Measurements from ENCODE around the gene IPO4. TPM values are rescaled to one million over a fixed set of nuclear protein-coding genes. Genes with fewer than 3 reads are reported as not detected.
A peak's percentile ranks its signal among the peaks of the same experiment; 100 is the strongest.

Gene IPO4
- total and polyA plus RNA-seq, 2 of the 13 experiments (the other 11 are each of a cell fraction or from before 2014, with no cell fraction given), result 39.0 to 179 TPM

DNA sequence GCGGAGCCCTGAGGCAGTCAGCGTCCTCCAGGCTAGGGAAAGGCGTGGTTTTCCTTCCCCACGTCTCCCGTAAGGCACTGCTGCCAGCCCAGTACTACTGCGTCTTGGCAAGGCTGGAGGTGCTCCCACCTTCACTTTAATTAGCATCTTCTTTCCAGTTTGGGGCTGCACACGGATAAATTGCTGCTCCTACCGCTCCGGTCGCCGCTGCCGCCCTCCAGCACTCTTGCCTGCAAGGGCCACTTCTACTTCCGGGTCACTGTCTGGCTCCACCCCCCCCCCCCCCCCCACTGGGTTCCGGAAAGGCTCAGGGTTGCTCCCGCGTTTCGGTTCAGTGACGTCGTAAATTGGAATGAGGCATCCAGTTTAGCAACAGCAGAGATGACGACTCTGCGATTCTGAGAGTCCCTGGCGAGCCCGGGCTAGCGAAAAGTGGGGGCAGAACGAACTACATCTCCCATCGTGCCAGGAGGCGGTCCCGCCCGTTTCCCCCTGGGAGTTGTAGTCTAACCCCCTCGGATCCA lies 43.6 kb upstream of the IPO4 start, which contains the start of gene NEDD8 (continued):
- TF ChIP-seq, protein P1, sequence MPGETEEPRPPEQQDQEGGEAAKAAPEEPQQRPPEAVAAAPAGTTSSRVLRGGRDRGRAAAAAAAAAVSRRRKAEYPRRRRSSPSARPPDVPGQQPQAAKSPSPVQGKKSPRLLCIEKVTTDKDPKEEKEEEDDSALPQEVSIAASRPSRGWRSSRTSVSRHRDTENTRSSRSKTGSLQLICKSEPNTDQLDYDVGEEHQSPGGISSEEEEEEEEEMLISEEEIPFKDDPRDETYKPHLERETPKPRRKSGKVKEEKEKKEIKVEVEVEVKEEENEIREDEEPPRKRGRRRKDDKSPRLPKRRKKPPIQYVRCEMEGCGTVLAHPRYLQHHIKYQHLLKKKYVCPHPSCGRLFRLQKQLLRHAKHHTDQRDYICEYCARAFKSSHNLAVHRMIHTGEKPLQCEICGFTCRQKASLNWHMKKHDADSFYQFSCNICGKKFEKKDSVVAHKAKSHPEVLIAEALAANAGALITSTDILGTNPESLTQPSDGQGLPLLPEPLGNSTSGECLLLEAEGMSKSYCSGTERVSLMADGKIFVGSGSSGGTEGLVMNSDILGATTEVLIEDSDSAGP (CRISPR knock-in tag; IDR thresholded peaks at IDR 0.05; ENCODE audit: borderline replicate concordance), result peak; percentile 95; the same call in 1 of the 2 replicates
- TF ChIP-seq, protein P2, sequence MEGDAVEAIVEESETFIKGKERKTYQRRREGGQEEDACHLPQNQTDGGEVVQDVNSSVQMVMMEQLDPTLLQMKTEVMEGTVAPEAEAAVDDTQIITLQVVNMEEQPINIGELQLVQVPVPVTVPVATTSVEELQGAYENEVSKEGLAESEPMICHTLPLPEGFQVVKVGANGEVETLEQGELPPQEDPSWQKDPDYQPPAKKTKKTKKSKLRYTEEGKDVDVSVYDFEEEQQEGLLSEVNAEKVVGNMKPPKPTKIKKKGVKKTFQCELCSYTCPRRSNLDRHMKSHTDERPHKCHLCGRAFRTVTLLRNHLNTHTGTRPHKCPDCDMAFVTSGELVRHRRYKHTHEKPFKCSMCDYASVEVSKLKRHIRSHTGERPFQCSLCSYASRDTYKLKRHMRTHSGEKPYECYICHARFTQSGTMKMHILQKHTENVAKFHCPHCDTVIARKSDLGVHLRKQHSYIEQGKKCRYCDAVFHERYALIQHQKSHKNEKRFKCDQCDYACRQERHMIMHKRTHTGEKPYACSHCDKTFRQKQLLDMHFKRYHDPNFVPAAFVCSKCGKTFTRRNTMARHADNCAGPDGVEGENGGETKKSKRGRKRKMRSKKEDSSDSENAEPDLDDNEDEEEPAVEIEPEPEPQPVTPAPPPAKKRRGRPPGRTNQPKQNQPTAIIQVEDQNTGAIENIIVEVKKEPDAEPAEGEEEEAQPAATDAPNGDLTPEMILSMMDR (CRISPR knock-in tag; IDR thresholded peaks at IDR 0.05), result no peak; the same call in none of the 2 replicates
- TF ChIP-seq PHF8 (CRISPR knock-in tag; IDR thresholded peaks at IDR 0.05) (peak; percentile 95), TSC22D2 (CRISPR knock-in tag; IDR thresholded peaks at IDR 0.05; ENCODE audit: borderline replicate concordance) (no peak; the same call in none of the 2 replicates), ZFP37 (CRISPR knock-in tag; IDR thresholded peaks at IDR 0.05; ENCODE audit: borderline replicate concordance) (no peak; the same call in 1 of the 2 replicates), ATM (IDR thresholded peaks at IDR 0.05; ENCODE audit: borderline replicate concordance) (no peak), ZFP62 (CRISPR knock-in tag; IDR thresholded peaks at IDR 0.05) (0 out of 2 replicates have a peak, but pooled peaks have one; percentile 89), FOXA3 (CRISPR knock-in tag; IDR thresholded peaks at IDR 0.05) (peak; percentile 49), ZNF720 (CRISPR knock-in tag; IDR thresholded peaks at IDR 0.05) (no peak), TBP (CRISPR knock-in tag; IDR thresholded peaks at IDR 0.05) (peak; percentile 96; the same call in 1 of the 2 replicates), MTF1 (CRISPR knock-in tag; IDR thresholded peaks at IDR 0.05) (no peak), HHEX (CRISPR knock-in tag; IDR thresholded peaks at IDR 0.05) (no peak), ZBTB42 (CRISPR knock-in tag; IDR thresholded peaks at IDR 0.05) (no peak), MTA3 (CRISPR knock-in tag; IDR thresholded peaks at IDR 0.05) (no peak), FOSL1 (CRISPR knock-in tag; IDR thresholded peaks at IDR 0.05; ENCODE audit: borderline replicate concordance) (no peak), SCMH1 (CRISPR knock-in tag; IDR thresholded peaks at IDR 0.05; ENCODE audit: borderline replicate concordance) (no peak), ZSCAN21 (CRISPR knock-in tag; IDR thresholded peaks at IDR 0.05; ENCODE audit: borderline replicate concordance) (peak; percentile 84; the same call in 1 of the 2 replicates), POLR2A (IDR thresholded peaks at IDR 0.05; ENCODE audit: insufficient read depth in 1 of 2, low read depth in 2 of 2, low read length in 2 of 2) (peak in 1 of 2 experiments; percentile 63; a peak in 2 of 4 replicates)
- TF ChIP-seq, protein P3, sequence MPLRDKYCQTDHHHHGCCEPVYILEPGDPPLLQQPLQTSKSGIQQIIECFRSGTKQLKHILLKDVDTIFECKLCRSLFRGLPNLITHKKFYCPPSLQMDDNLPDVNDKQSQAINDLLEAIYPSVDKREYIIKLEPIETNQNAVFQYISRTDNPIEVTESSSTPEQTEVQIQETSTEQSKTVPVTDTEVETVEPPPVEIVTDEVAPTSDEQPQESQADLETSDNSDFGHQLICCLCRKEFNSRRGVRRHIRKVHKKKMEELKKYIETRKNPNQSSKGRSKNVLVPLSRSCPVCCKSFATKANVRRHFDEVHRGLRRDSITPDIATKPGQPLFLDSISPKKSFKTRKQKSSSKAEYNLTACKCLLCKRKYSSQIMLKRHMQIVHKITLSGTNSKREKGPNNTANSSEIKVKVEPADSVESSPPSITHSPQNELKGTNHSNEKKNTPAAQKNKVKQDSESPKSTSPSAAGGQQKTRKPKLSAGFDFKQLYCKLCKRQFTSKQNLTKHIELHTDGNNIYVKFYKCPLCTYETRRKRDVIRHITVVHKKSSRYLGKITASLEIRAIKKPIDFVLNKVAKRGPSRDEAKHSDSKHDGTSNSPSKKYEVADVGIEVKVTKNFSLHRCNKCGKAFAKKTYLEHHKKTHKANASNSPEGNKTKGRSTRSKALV (CRISPR knock-in tag; IDR thresholded peaks at IDR 0.05), result no peak
- TF ChIP-seq, protein P4, sequence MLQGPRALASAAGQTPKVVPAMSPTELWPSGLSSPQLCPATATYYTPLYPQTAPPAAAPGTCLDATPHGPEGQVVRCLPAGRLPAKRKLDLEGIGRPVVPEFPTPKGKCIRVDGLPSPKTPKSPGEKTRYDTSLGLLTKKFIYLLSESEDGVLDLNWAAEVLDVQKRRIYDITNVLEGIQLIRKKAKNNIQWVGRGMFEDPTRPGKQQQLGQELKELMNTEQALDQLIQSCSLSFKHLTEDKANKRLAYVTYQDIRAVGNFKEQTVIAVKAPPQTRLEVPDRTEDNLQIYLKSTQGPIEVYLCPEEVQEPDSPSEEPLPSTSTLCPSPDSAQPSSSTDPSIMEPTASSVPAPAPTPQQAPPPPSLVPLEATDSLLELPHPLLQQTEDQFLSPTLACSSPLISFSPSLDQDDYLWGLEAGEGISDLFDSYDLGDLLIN (CRISPR knock-in tag; IDR thresholded peaks at IDR 0.05; ENCODE audit: borderline replicate concordance), result no peak
- TF ChIP-seq, protein P5, sequence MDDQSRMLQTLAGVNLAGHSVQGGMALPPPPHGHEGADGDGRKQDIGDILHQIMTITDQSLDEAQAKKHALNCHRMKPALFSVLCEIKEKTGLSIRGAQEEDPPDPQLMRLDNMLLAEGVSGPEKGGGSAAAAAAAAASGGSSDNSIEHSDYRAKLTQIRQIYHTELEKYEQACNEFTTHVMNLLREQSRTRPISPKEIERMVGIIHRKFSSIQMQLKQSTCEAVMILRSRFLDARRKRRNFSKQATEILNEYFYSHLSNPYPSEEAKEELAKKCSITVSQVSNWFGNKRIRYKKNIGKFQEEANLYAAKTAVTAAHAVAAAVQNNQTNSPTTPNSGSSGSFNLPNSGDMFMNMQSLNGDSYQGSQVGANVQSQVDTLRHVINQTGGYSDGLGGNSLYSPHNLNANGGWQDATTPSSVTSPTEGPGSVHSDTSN (CRISPR knock-in tag; IDR thresholded peaks at IDR 0.05; ENCODE audit: borderline replicate concordance), result no peak

All from HepG2 (cell line).